ENCODE results near the gene CELF3. TPM values are rescaled to one million over a fixed set of nuclear protein-coding genes. Genes with fewer than 3 reads are reported as not detected.
A peak's percentile ranks its signal among the peaks of the same experiment; 100 is the strongest.

CELF3 gene
- total RNA-seq, 2 experiments from 2014 or later, result not detected

DNA sequence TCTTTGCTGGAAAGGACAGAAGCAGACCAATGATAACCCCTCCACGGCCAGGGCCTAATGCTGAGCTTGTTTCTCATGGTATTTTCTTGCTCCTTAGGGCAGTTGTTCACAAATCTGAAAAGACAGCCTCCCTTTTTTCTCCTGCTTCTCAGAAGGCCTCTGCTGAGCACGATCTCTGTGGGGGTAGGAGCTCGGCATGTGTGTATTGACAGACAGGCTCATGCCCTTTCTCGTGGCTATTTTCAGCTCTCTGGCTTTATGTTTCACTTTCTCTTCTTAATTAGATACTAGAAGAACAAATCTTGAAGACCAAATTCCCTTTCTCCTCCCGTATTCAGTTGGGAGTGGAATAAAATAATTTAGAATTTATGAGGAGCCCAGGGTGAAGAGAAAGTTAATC, 4.0 kb upstream of the CELF3 start:
- Mint-ChIP-seq H3K4me3 (peak overlapping the region; percentile 35), H3K36me3 (ENCODE audit: low read depth) (no peaks in the 10 kb centered on the region), H3K27me3 (peaks cover 52% of the 10 kb centered on the region), H3K4me1 (peaks cover 21% of the 10 kb centered on the region), H3K27ac (no peak overlapping the region), H3K9me3 (ENCODE audit: low read depth) (no peaks in the 10 kb centered on the region)
- intact Hi-C loops (cut with DNase I, micrococcal nuclease), result loop anchor here in 1 of 2 experiments (2.0 kb wide), 1 partner anchor 116 kb away; no protein-coding TSS in a partner anchor
- DNase-seq (no peak), ATAC-seq (no peak)
- ChIA-PET POLR2A (interaction anchor here (0.6 kb wide), 1 partner anchor 185 kb away, joined by 6 read pairs; no protein-coding TSS in a partner anchor), CTCF (interaction anchor here (0.6 to 1.6 kb wide), 6 partner anchors 14 to 157 kb away, joined by 3 to 9 read pairs (median 4); no protein-coding TSS in a partner anchor)

DNA sequence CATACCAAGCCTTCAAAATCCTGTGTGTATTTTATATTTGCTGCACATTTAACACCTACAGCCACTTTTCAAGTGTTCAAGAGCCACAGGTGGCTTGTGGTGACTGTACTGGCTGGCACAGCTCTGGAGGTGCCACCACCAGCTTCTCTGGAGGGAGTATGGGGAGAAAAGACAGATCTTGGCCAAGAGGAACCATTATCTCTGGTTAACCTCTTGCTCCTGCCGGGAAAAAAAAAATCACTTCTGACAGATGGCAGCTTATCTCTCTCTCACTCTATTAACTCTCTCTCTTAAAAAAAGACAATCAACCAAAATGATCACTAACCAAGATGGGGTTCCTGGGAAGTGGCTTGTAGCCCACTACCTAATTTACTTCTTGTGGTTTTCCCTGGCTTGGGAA, 3.5 kb upstream of the CELF3 start:
- ChIA-PET POLR2A (no interaction called here), CTCF (interaction anchor here (1.1 to 1.6 kb wide), 2 partner anchors 15 to 32 kb away, joined by 4 to 9 read pairs; no protein-coding TSS in a partner anchor)
- Mint-ChIP-seq H3K36me3 (ENCODE audit: low read depth) (no peaks in the 10 kb centered on the region), H3K27ac (no peak overlapping the region), H3K4me3 (no peak overlapping the region), H3K9me3 (ENCODE audit: low read depth) (no peaks in the 10 kb centered on the region), H3K4me1 (peaks cover 21% of the 10 kb centered on the region), H3K27me3 (peaks cover 54% of the 10 kb centered on the region)
- no peak for ATAC-seq
- intact Hi-C loops (cut with DNase I, micrococcal nuclease), result loop anchor here in 1 of 2 experiments (2.0 kb wide), 1 partner anchor 117 kb away; no protein-coding TSS in a partner anchor
- no peak for DNase-seq

DNA sequence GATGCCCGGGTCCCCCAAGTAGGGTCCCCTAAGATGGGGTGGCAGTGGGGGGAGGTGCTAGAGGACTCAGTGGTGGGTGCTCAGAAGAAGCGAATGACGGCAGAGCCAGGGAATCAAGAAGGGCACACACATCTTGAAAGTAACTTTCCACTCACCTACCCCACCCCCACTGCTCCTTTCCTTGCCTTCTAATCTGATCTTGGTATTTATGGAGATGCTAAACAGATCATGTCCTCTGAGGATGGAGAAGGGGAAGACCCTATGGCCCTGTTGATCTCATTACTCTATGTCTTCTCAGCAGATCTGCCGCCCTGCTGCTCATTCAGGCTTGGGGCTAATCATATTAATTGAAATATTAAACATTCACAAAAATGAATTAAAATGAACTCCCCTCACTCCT, 2.1 kb upstream of the CELF3 start:
- POLR2A ChIA-PET, result no interaction called here
- DNase-seq (no peak), ATAC-seq (no peak)
- intact Hi-C loops (cut with DNase I, micrococcal nuclease), result no loop called here
- H3K4me3 Mint-ChIP-seq, result no peak overlapping the region
- H3K27ac Mint-ChIP-seq, result no peak overlapping the region
- no peaks in the 10 kb centered on the region for H3K9me3 Mint-ChIP-seq (ENCODE audit: low read depth)
- peaks cover 21% of the 10 kb centered on the region for H3K4me1 Mint-ChIP-seq
- H3K36me3 Mint-ChIP-seq (ENCODE audit: low read depth), result no peaks in the 10 kb centered on the region
- CTCF ChIA-PET, result no interaction called here
- H3K27me3 Mint-ChIP-seq, result peaks cover 56% of the 10 kb centered on the region

DNA sequence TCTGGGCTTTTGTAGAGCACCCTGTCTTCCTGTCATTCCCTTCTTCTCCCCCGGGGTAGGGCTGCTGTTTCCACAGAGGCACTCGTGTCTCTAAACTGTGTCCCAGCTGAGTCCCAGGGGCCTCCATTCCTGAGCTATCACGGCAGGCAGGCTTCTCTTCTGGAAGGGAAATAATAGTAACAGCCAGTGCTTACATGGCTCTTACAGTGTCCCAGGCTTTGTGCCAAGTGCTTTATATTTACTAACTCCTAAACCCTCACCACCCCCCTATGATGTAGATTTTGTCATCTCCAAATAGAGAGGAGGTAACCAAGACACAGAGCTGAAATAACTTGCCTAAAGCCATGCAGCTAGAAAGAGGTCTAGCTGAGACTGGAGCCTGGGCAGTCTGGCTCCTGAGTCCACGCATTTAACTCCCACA, 1.4 kb upstream of the CELF3 start:
- Mint-ChIP-seq H3K9me3 (ENCODE audit: low read depth) (no peaks in the 10 kb centered on the region), H3K27me3 (peaks cover 55% of the 10 kb centered on the region), H3K36me3 (ENCODE audit: low read depth) (no peaks in the 10 kb centered on the region), H3K27ac (no peak overlapping the region), H3K4me1 (peaks cover 21% of the 10 kb centered on the region), H3K4me3 (no peak overlapping the region)
- intact Hi-C loops (cut with DNase I, micrococcal nuclease), result no loop called here
- CTCF ChIA-PET, result no interaction called here
- POLR2A ChIA-PET, result interaction anchor here (0.6 kb wide), 1 partner anchor 11 kb away, joined by 3 read pairs; no protein-coding TSS in a partner anchor
- no peak for ATAC-seq
- no peak for DNase-seq

DNA sequence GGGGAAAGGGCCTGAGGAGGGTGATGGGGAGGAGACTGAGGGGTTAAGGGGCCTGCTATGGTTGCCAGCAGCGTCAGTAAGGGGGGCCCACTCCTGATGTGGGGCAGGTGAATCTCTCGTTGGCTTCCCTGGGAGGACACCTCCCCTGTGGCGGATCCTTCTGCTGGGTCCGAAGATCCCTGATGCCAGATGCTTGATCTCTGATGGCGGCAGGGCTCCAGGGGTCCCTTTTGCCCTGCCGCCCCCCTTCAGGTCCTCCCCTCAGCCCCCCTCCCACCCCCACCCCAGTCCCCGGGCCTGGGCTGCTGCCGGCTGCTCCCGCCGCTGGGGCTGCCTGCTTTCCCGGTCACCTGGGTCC, 219 bp downstream of the CELF3 start:
- Mint-ChIP-seq H3K4me3 (no peak overlapping the region), H3K4me1 (peaks cover 15% of the 10 kb centered on the region), H3K27ac (no peak overlapping the region), H3K27me3 (peaks cover 50% of the 10 kb centered on the region), H3K9me3 (ENCODE audit: low read depth) (no peaks in the 10 kb centered on the region), H3K36me3 (ENCODE audit: low read depth) (no peaks in the 10 kb centered on the region)
- ChIA-PET CTCF (interaction anchor here (0.9 to 1.0 kb wide), 2 partner anchors 36 to 123 kb away, joined by 3 to 5 read pairs; no protein-coding TSS in a partner anchor), POLR2A (no interaction called here)
- intact Hi-C loops (cut with DNase I, micrococcal nuclease), result no loop called here
- DNase-seq (no peak), ATAC-seq (no peak)

DNA sequence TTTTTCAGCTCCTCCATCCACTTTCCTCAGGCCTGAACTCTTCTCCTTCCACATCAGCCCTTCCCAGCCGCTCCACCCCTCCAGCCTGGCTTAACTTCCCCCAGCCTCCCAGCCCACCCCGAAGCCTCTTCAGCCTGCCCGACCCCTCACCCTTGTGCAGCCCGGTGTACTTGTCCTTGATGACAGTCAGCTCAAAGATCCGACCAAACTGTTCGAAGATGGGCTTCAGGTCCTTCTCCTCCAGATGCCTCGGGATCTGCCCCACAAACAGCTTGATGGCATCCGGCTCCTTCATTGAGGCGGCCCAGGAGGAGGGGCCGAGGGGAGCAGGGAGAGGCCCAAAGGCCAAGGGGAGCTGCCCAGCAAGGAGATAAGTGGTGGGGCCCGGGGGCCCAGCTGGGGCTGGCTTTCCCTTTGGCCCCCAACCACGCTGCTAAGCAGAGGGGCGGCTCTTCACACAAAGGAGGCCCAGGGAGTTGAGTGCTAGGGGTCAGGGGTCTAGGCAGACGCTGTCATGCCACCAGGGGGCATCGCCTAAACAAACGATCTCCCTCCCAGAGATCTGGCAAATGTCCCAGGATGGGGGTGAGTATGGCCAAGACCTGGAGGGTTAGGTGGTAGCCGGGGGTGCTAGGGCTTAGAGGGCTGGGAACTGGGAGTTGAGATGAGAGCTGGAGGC, 738 bp downstream of the CELF3 start:
- intact Hi-C loops (cut with DNase I, micrococcal nuclease), result no loop called here
- peak; percentile 25 for DNase-seq
- no peaks in the 10 kb centered on the region for H3K36me3 Mint-ChIP-seq (ENCODE audit: low read depth)
- no peak overlapping the region for H3K4me3 Mint-ChIP-seq
- peaks cover 12% of the 10 kb centered on the region for H3K4me1 Mint-ChIP-seq
- peaks cover 50% of the 10 kb centered on the region for H3K27me3 Mint-ChIP-seq
- no peaks in the 10 kb centered on the region for H3K9me3 Mint-ChIP-seq (ENCODE audit: low read depth)
- H3K27ac Mint-ChIP-seq, result no peak overlapping the region
- CTCF ChIA-PET, result interaction anchor here (0.6 to 0.9 kb wide), 2 partner anchors 19 to 36 kb away, joined by 3 read pairs; no protein-coding TSS in a partner anchor
- ATAC-seq, result no peak
- POLR2A ChIA-PET, result no interaction called here

DNA sequence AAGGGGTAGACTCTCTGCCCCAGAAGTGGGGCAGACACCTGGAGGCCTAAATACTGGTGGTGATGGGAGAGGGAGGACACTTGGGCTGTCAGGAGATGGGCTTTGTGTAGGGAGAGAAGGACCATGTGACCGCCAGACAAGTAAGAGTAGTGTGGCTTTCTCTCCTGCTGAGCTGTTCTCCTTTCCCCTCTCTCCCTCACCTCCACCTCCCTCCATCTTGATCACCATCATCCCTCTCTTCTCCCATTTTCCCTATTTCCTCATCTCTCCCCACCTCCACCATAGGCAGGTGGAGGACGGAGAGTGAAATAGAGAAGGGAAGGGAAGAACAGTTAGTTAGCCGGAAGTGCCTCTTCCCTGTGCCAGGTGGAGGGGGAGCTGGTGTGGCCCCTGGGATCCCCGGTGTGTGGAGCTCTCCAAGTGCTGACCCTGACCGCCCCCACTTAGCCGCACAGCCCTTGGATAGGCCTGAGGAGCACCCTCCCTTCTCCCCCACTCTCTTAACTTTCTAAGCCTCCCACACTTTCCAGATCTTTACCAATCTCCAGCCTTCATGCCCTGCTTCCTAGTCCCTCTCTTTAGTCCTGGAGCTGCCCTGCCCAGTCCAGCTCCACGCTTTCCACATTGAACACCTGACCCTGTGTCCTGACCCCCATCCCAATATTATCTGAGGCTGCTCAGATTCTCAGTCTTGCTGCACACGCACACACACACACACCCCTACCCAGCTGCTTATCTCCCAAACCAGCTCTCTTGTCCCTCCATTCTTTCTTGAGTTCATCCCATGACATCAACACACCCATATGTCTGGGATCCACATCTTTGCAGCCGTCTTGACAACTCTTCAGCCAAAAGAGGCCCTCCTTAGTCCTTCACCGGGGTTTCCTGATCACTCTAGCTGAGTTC, 1.5 kb downstream of the CELF3 start:
- Mint-ChIP-seq H3K27ac (no peak overlapping the region), H3K27me3 (peaks cover 42% of the 10 kb centered on the region), H3K36me3 (ENCODE audit: low read depth) (no peaks in the 10 kb centered on the region), H3K4me3 (no peak overlapping the region), H3K4me1 (peaks cover 5% of the 10 kb centered on the region), H3K9me3 (ENCODE audit: low read depth) (no peaks in the 10 kb centered on the region)
- CTCF ChIA-PET, result interaction anchor here (0.6 to 0.9 kb wide), 4 partner anchors 20 to 121 kb away, joined by 3 to 4 read pairs (median 4); no protein-coding TSS in a partner anchor
- DNase-seq (no peak), ATAC-seq (no peak)
- intact Hi-C loops (cut with DNase I, micrococcal nuclease), result no loop called here
- POLR2A ChIA-PET, result no interaction called here

DNA sequence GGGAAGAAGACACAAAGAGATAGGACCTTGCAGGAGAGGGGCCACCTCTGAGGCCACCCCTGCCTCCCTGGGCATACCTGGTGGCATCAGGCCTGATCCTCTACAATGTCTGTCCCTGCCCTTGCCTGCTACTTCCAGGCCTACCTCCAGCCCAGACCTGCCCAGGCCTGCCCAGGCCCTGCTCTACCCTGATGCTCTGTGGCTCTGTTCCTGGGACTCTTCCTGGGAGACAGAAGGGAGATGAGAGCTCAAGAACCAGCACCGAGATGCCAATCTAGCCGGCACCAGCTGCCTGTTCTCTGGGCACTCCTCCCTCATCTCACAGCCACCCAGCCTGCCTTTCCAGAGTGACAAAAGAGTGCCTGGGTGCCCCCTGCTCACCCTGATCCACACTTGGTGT, 2.7 kb downstream of the CELF3 start:
- no peaks in the 10 kb centered on the region for H3K36me3 Mint-ChIP-seq (ENCODE audit: low read depth)
- no peaks in the 10 kb centered on the region for H3K9me3 Mint-ChIP-seq (ENCODE audit: low read depth)
- ChIA-PET CTCF (interaction anchor here (2.6 kb wide), 1 partner anchor 120 kb away, joined by 7 read pairs; no protein-coding TSS in a partner anchor), POLR2A (no interaction called here)
- no peak overlapping the region for H3K27ac Mint-ChIP-seq
- H3K27me3 Mint-ChIP-seq, result peaks cover 34% of the 10 kb centered on the region
- peaks cover 5% of the 10 kb centered on the region for H3K4me1 Mint-ChIP-seq
- ATAC-seq (no peak), DNase-seq (no peak)
- intact Hi-C loops (cut with DNase I, micrococcal nuclease), result no loop called here
- no peak overlapping the region for H3K4me3 Mint-ChIP-seq

DNA sequence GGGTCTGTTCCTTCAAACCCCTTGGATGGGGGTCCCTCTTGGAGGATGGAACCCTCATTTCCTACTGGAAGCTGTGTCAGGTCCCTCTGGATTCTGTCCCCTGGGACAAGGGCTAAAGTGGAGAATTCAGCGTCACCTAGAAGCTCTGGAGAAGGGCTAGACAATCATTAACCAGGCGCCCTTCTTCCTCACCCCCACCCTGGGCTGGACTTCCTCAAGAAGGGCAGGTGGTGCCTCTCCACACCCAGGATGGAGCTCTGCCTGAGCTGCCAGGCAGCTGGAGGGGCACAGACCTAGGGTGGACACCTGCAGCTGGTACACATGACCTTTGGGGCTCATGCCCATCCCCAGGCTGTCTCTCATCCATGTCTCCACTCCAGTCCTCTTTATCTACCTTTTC, 3.6 kb downstream of the CELF3 start:
- POLR2A ChIA-PET, result interaction anchor here (0.6 kb wide), 1 partner anchor 12 kb away, joined by 3 read pairs; no protein-coding TSS in a partner anchor

DNA sequence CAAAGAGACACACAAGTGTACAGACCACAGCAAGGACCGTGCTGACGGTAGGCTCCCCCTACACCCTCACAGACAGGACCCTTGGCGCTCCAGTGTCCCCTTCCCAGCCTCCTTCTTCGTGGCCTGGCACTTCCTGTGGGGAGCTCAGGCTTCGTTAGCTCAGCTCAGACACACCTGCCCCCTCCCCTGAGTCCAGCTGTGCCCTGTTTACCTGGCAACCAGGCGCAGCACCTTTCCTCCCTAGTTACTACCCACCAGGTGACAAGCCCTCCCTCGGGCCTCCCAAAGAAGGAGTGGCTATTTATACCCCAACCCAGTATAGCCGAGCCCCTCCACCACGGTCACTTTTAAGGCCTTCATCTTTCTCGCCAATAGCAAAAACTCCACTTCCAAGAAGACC, 4.7 kb downstream of the CELF3 start:
- Mint-ChIP-seq H3K4me3 (no peak overlapping the region), H3K27ac (no peak overlapping the region), H3K9me3 (ENCODE audit: low read depth) (no peaks in the 10 kb centered on the region), H3K36me3 (ENCODE audit: low read depth) (no peaks in the 10 kb centered on the region), H3K27me3 (peaks cover 18% of the 10 kb centered on the region), H3K4me1 (peaks cover 2% of the 10 kb centered on the region)
- POLR2A ChIA-PET, result no interaction called here
- DNase-seq (no peak), ATAC-seq (no peak)
- intact Hi-C loops (cut with DNase I, micrococcal nuclease), result no loop called here
- CTCF ChIA-PET, result interaction anchor here (2.6 kb wide), 1 partner anchor 118 kb away, joined by 7 read pairs; no protein-coding TSS in a partner anchor

More for the DNA sequence above, 3.6 kb downstream of the CELF3 start:
- ATAC-seq (no peak), DNase-seq (no peak)
- Mint-ChIP-seq H3K4me3 (no peak overlapping the region), H3K36me3 (ENCODE audit: low read depth) (no peaks in the 10 kb centered on the region), H3K27ac (no peak overlapping the region), H3K4me1 (peaks cover 5% of the 10 kb centered on the region), H3K27me3 (peaks cover 27% of the 10 kb centered on the region), H3K9me3 (ENCODE audit: low read depth) (no peaks in the 10 kb centered on the region)
- intact Hi-C loops (cut with DNase I, micrococcal nuclease), result no loop called here
- CTCF ChIA-PET, result interaction anchor here (2.6 kb wide), 1 partner anchor 119 kb away, joined by 7 read pairs; no protein-coding TSS in a partner anchor

DNA sequence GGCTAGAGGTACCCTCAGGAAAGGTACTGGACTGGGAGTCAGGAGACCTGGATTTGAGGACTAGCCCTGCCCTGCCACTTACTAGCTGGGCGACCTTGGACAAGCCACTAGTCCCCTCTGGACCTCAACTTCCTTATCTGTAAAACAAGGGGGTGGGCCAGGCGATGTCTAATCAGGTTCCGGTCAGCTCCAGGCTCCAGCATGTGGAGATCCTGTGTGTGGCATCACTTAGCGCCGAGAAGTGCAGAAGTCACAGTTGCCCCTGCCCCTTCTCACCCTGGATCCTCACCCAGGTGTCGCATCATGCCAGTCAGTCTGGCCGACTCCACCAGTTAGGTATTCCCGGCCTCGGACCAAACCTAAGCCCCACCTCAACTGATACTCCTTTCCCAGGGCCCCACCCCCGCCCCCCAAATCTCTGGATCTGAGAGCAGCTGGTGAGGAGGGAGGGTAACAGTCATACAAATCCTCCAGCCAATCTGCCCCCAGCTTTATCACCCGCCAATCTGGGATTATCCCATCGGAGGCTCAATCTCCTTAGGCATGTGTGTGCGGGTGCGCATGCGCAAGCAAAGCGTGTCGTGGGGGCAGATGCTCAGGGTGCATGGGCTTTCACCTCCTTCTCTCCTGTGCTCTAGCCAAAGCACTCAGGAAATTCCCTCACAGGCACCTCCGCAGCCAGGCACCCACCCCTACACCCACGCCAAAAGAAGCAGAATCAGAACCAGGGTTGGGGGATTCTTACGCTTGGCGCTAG, 5.4 kb downstream of the CELF3 start:
- H3K27me3 Mint-ChIP-seq, result peaks cover 16% of the 10 kb centered on the region
- H3K4me3 Mint-ChIP-seq, result no peak overlapping the region
- H3K27ac Mint-ChIP-seq, result no peak overlapping the region
- no peaks in the 10 kb centered on the region for H3K9me3 Mint-ChIP-seq (ENCODE audit: low read depth)
- ChIA-PET POLR2A (no interaction called here), CTCF (interaction anchor here (2.6 kb wide), 1 partner anchor 118 kb away, joined by 7 read pairs; no protein-coding TSS in a partner anchor)
- no peaks in the 10 kb centered on the region for H3K36me3 Mint-ChIP-seq (ENCODE audit: low read depth)
- no peak for ATAC-seq
- no peak for DNase-seq
- intact Hi-C loops (cut with DNase I, micrococcal nuclease), result no loop called here
- H3K4me1 Mint-ChIP-seq, result no peaks in the 10 kb centered on the region

Data from activated CD4-positive, alpha-beta T cell treated with anti-CD3 and anti-CD28 coated beads for 36 hours (primary cell).